GM12801 (cell line): ENCODE results near the gene HNRNPF.

Experiments used
- TF ChIP-seq, protein P1 (sequence below): IDR thresholded peaks from one replicate; pipeline ENCODE4 v1.5.1; 2011; ENCODE audit warnings: control low read depth; ENCODE audit not compliant: insufficient read length; ENCODE audit errors: extremely low read depth

HNRNPF gene

DNA sequence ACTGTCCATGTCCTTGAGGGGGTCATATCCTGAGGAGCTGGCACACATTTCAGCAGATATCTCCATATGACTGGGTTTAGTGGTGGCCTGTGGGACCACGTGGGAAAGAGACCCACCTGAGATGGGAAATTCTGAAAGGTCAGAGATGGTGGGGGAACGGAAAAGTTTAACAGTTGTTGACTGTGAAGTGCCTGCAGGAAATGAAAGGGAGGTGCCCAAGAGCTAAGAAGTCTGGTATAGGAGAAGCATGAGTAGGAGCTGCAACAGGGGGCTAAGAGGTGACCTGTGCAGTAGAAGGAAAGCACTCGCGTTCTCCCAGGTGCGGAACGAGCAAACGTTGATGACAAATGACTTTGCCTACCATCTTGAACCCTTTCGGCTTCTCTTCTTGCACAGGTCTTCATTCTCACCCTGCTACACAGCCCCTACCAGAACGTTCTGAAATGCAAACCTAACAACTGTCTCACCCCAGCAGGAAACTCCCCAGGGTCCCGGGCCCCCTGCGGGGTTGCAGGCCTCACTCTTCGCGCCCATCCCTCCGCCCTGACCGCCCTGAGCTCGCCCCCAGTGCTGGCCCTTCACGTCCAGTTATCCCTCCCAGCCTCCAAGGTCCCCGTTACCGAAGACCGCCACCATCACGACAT is 47.3 kb downstream of the HNRNPF start:
- TF ChIP-seq, protein P1, sequence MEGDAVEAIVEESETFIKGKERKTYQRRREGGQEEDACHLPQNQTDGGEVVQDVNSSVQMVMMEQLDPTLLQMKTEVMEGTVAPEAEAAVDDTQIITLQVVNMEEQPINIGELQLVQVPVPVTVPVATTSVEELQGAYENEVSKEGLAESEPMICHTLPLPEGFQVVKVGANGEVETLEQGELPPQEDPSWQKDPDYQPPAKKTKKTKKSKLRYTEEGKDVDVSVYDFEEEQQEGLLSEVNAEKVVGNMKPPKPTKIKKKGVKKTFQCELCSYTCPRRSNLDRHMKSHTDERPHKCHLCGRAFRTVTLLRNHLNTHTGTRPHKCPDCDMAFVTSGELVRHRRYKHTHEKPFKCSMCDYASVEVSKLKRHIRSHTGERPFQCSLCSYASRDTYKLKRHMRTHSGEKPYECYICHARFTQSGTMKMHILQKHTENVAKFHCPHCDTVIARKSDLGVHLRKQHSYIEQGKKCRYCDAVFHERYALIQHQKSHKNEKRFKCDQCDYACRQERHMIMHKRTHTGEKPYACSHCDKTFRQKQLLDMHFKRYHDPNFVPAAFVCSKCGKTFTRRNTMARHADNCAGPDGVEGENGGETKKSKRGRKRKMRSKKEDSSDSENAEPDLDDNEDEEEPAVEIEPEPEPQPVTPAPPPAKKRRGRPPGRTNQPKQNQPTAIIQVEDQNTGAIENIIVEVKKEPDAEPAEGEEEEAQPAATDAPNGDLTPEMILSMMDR = no peak

GRCh38 chr10:43360086-43360485 is 48.9 kb downstream of the HNRNPF start:
- TF ChIP-seq, protein P1 = no peak

DNA sequence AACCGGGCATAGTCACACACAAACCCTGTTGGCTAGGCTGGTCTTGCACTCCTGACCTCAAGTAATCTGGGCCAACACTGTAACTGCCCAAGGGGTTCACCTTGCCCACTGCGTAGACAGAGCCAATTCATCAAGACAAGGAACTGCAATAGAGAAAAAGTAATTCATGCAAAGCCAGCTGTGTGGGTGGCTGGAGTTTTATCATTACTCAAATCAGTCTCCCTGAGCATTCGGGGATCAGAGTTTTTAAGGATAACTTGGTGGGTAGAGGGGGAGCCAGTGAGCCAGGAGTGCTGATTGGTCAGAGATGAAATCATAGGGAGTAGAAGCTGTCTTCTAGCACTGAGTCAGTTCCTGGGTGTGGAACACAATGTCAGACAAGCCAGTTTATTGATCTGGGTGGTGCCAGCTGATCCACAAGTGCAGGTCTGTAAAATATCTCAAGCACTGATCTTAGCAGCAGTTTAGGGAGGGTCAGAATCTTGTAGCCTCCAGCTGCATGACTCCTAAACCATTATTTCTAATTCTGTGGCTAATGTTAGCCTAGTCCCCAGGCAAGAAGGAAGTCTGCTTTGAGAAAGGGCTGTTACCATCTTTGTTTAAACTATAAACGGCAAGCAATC is 53.1 kb downstream of the HNRNPF start:
- TF ChIP-seq, protein P1 = no peak

GRCh38 chr10:43354879-43355380 is 54.1 kb downstream of the HNRNPF start:
- TF ChIP-seq, protein P1 = no peak

DNA sequence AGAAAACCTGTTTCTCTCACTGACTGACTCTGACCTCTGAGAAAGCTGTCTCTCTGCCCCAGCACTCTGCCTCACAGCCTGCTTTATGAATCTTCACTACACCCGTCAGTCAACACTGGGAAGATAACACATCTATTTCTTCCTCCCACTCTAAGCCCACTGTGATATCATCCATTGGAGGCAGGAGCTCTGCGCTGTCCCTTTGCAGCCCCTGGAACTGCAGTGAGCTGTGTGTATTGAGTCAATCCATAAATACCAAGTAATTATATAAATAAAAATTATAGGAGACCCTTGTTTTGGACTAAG is 54.7 kb downstream of the HNRNPF start:
- TF ChIP-seq, protein P1 = no peak

- TF ChIP-seq, protein P1 = no peak
These were observed 55.3 kb downstream of the HNRNPF start for GRCh38 chr10:43353495-43354329.

DNA sequence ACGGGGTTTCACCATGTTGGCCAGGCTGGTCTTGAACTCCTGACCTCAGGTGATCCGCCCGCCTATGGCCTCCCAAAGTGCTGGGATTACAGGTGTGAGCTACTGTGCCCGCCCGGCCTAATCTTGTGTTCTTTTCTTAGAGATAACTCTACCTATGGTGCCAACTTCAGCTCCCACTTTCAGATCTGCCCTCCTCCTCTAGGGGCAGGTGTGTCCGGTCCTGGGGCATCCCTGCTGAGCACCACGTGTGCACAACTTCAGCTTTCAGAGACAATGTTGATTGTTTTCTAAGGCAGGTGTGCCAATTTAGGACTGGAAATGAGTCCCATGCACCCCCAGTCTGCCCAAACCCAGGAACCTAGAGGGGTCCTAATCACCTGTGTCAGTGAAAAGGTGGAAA is 56.0 kb downstream of the HNRNPF start:
- TF ChIP-seq, protein P1 = no peak
